ENCODE results near the gene MICU2. TPM values are rescaled to one million over a fixed set of nuclear protein-coding genes. Genes with fewer than 3 reads are reported as not detected.

Gene MICU2
- total and polyA plus RNA-seq, 2 of the 13 experiments (the other 11 are each of a cell fraction or from before 2014, with no cell fraction given), result 31.7 to 42.4 TPM

DNA sequence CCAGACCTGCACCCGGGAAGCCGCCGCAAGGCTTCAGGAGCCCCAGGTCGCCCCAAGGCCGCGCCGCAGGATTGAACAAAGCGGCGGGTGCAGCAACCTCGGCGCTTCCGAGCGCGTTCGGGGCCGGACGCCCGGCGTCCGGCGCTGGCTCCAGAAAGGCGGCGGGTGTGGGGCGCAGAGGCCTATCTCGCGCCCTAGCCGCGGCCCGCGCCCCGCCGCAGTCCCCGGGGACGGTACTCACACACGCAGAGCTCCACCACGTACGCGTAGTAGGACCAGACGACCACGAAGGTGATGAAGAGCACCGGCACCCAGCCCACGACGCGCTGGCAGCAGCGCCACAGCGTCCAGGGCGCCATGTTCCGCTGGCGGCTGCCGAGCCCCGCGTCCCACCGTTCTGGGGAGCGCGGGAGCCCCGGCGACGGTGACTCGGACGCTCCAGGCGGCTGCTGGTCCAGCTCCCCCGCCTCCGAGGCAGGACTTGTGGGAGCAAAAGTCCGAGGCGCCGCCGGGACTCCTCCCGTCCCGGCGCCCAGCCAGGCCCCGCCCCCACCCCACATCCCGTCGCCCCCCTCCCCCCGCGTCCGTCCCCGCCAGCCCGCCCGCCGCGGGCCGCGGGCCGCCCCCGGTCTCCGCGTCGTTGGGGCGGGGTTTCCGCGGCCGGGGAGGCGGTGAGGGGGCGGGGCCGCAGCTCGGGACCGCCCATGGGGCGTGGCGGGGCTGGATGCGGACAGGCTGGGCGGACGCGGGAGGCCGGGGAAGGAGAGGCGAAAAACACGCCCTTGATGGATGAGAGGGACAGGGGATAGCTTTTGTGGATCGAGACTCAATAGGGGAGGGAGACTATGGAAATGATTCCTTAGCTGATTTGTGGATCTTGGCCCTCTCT lies 144.9 kb downstream of the MICU2 start, which contains the start of gene ZDHHC20 (continued):
- TF ChIP-seq, protein P1, sequence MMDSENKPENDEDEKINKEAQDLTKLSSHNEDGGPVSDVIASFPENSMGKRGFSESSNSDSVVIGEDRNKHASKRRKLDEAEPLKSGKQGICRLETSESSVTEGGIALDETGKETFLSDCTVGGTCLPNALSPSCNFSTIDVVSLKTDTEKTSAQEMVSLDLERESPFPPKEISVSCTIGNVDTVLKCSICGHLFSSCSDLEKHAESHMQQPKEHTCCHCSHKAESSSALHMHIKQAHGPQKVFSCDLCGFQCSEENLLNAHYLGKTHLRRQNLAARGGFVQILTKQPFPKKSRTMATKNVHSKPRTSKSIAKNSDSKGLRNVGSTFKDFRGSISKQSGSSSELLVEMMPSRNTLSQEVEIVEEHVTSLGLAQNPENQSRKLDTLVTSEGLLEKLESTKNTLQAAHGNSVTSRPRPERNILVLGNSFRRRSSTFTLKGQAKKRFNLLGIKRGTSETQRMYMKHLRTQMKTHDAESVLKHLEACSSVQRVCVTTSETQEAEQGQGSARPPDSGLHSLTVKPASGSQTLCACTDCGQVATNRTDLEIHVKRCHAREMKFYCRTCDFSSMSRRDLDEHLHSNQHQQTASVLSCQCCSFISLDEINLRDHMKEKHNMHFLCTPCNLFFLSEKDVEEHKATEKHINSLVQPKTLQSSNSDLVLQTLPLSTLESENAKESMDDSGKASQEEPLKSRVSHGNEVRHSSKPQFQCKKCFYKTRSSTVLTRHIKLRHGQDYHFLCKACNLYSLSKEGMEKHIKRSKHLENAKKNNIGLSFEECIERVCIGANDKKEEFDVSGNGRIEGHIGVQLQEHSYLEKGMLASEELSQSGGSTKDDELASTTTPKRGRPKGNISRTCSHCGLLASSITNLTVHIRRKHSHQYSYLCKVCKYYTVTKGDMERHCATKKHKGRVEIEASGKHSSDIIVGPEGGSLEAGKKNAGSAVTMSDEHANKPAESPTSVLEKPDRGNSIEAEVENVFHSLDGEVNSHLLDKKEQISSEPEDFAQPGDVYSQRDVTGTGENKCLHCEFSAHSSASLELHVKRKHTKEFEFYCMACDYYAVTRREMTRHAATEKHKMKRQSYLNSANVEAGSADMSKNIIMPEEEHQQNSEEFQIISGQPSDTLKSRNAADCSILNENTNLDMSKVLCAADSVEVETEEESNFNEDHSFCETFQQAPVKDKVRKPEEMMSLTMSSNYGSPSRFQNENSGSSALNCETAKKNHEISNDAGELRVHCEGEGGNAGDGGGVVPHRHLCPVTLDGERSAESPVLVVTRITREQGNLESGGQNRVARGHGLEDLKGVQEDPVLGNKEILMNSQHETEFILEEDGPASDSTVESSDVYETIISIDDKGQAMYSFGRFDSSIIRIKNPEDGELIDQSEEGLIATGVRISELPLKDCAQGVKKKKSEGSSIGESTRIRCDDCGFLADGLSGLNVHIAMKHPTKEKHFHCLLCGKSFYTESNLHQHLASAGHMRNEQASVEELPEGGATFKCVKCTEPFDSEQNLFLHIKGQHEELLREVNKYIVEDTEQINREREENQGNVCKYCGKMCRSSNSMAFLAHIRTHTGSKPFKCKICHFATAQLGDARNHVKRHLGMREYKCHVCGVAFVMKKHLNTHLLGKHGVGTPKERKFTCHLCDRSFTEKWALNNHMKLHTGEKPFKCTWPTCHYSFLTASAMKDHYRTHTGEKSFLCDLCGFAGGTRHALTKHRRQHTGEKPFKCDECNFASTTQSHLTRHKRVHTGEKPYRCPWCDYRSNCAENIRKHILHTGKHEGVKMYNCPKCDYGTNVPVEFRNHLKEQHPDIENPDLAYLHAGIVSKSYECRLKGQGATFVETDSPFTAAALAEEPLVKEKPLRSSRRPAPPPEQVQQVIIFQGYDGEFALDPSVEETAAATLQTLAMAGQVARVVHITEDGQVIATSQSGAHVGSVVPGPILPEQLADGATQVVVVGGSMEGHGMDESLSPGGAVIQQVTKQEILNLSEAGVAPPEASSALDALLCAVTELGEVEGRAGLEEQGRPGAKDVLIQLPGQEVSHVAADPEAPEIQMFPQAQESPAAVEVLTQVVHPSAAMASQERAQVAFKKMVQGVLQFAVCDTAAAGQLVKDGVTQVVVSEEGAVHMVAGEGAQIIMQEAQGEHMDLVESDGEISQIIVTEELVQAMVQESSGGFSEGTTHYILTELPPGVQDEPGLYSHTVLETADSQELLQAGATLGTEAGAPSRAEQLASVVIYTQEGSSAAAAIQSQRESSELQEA (CRISPR knock-in tag; IDR thresholded peaks at IDR 0.05; ENCODE audit: not compliant biosample characterization), result no peak
- TF ChIP-seq, protein P2, sequence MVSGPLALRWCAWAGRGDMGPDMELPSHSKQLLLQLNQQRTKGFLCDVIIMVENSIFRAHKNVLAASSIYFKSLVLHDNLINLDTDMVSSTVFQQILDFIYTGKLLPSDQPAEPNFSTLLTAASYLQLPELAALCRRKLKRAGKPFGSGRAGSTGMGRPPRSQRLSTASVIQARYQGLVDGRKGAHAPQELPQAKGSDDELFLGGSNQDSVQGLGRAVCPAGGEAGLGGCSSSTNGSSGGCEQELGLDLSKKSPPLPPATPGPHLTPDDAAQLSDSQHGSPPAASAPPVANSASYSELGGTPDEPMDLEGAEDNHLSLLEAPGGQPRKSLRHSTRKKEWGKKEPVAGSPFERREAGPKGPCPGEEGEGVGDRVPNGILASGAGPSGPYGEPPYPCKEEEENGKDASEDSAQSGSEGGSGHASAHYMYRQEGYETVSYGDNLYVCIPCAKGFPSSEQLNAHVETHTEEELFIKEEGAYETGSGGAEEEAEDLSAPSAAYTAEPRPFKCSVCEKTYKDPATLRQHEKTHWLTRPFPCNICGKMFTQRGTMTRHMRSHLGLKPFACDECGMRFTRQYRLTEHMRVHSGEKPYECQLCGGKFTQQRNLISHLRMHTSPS (CRISPR knock-in tag; IDR thresholded peaks at IDR 0.05; ENCODE audit: low read depth), result no peak
- TF ChIP-seq ZNF451 (CRISPR knock-in tag; IDR thresholded peaks at IDR 0.05) (peak; percentile 45; the same call in 1 of the 2 replicates), ZNF567 (CRISPR knock-in tag; IDR thresholded peaks at IDR 0.05; ENCODE audit: borderline replicate concordance) (no peak), TRIM24 (CRISPR knock-in tag; IDR thresholded peaks at IDR 0.05) (no peak), CAMTA2 (CRISPR knock-in tag; IDR thresholded peaks at IDR 0.05; ENCODE audit: borderline replicate concordance) (no peak), ZNF749 (CRISPR knock-in tag; IDR thresholded peaks at IDR 0.05; ENCODE audit: borderline replicate concordance) (no peak), ZZZ3 (CRISPR knock-in tag; IDR thresholded peaks at IDR 0.05; ENCODE audit: borderline replicate concordance) (no peak), KLF12 (CRISPR knock-in tag; IDR thresholded peaks at IDR 0.05; ENCODE audit: borderline replicate concordance) (no peak), FOSL2 (CRISPR knock-in tag; IDR thresholded peaks at IDR 0.05) (no peak), CREB1 (IDR thresholded peaks at IDR 0.05) (no peak), CREB1 (CRISPR knock-in tag; IDR thresholded peaks at IDR 0.05) (no peak), ZNF747 (CRISPR knock-in tag; IDR thresholded peaks at IDR 0.05; ENCODE audit: borderline replicate concordance) (no peak)
- TF ChIP-seq, protein P3, sequence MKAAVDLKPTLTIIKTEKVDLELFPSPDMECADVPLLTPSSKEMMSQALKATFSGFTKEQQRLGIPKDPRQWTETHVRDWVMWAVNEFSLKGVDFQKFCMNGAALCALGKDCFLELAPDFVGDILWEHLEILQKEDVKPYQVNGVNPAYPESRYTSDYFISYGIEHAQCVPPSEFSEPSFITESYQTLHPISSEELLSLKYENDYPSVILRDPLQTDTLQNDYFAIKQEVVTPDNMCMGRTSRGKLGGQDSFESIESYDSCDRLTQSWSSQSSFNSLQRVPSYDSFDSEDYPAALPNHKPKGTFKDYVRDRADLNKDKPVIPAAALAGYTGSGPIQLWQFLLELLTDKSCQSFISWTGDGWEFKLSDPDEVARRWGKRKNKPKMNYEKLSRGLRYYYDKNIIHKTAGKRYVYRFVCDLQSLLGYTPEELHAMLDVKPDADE (CRISPR knock-in tag; IDR thresholded peaks at IDR 0.05), result no peak
- TF ChIP-seq, protein P4, sequence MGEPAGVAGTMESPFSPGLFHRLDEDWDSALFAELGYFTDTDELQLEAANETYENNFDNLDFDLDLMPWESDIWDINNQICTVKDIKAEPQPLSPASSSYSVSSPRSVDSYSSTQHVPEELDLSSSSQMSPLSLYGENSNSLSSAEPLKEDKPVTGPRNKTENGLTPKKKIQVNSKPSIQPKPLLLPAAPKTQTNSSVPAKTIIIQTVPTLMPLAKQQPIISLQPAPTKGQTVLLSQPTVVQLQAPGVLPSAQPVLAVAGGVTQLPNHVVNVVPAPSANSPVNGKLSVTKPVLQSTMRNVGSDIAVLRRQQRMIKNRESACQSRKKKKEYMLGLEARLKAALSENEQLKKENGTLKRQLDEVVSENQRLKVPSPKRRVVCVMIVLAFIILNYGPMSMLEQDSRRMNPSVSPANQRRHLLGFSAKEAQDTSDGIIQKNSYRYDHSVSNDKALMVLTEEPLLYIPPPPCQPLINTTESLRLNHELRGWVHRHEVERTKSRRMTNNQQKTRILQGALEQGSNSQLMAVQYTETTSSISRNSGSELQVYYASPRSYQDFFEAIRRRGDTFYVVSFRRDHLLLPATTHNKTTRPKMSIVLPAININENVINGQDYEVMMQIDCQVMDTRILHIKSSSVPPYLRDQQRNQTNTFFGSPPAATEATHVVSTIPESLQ (CRISPR knock-in tag; conservative IDR thresholded peaks at IDR 0.05), result no peak

Measured in HepG2 (cell line).